Measurements from ENCODE around the gene RBM18.

- TF ChIP-seq CTCF (conservative IDR thresholded peaks at IDR 0.05; ENCODE audit: low read depth, low read length) (no peak), BHLHE40 (IDR thresholded peaks at IDR 0.05; ENCODE audit: low read depth, low read length) (no peak)
These were observed 2.6 kb downstream of the RBM18 start for GRCh38 chr9:122262073-122262472.

Data from IMR-90 (cell line).